Measurements from ENCODE around the gene LYL1. TPM values are rescaled to one million over a fixed set of nuclear protein-coding genes. Genes with fewer than 3 reads are reported as not detected.

Gene LYL1
- total RNA-seq, 2 donors from 2014 or later, result 3.6 to 4.5 TPM

DNA sequence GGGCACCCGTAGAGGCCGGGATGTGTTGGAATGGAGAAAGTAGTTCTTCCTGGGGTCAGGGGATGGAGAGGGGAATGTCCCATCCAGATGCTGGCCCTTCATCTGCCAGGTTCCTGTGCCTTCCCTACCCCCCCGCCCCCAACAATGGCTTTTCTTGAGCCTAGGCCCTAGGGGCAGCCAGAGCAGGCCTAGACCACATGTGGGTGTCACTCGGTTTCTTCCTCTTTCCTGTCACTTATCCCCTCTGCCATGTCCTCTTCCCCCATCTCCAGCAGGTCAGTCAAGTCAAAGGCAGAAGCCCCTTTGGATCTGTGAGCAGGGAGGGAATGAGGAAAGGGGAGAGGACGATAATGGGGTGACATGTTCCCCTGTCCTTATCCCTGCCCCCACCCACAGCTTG is 36.4 kb downstream of the LYL1 start:
- Histone ChIP-seq H3K9me3 (no peaks in the 10 kb centered on the region), H3K27me3 (no peaks in the 10 kb centered on the region), H3K36me3 (no peaks in the 10 kb centered on the region), H3K27ac (no peak overlapping the region), H3K4me3 (no peak overlapping the region), H3K4me1 (peaks cover 2% of the 10 kb centered on the region), H3K9ac (ENCODE audit: low read depth in 2 of 2, low read length in 2 of 2) (peak overlapping the region in 1 of 2 donors; percentile 8)
- no peak for DNase-seq
- intact Hi-C loops (cut with DNase I), result no loop called here
- TF ChIP-seq CTCF (IDR thresholded peaks at IDR 0.05), result no peak

GRCh38 chr19:13064092-13064489 is 38.6 kb downstream of the LYL1 start:
- DNase-seq, result no peak
- TF ChIP-seq CTCF (IDR thresholded peaks at IDR 0.05), result no peak
- peaks cover 10% of the 10 kb centered on the region for H3K4me1 ChIP-seq
- H3K27ac ChIP-seq, result no peak overlapping the region
- H3K9me3 ChIP-seq, result no peaks in the 10 kb centered on the region
- H3K36me3 ChIP-seq, result no peaks in the 10 kb centered on the region
- H3K4me3 ChIP-seq, result no peak overlapping the region
- no peaks in the 10 kb centered on the region for H3K27me3 ChIP-seq
- H3K9ac ChIP-seq (ENCODE audit: low read depth in 2 of 2, low read length in 2 of 2), result no peak overlapping the region
- intact Hi-C loops (cut with DNase I), result no loop called here

DNA sequence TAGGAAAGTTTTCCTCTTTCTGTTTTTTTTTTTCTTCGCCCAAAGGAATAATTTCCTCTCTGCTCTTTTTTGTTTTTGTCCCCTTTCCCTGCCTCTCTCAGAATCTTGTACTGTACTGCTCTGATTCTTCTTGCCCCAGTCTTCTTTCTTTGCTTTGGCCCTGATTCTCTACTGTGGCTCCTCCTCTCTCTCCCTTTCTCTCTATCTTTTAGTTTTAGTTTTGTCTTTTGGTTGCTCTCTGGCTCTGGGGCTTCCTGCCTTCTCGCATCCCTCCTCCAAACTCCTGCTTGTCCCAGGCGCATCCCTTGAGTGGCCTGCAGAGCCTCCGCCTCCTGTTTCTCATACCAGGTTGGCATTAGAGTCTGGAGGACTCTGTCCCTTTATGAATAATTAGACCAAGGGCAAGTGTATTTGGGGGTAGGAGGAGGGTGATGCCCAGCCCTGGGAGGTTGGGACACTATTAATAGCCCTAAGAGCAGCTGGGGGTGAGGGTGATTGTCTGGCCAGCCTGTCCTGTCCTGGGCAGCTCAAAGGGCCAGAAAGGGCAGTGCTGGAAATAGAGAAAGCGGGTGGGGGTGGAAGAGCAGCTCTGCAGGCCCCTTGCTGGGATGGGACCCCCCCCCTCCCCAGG is 39.1 kb downstream of the LYL1 start:
- Histone ChIP-seq H3K27me3 (no peaks in the 10 kb centered on the region), H3K9ac (ENCODE audit: low read depth in 2 of 2, low read length in 2 of 2) (no peak overlapping the region), H3K4me3 (no peak overlapping the region), H3K4me1 (peaks cover 10% of the 10 kb centered on the region), H3K9me3 (no peaks in the 10 kb centered on the region), H3K27ac (no peak overlapping the region), H3K36me3 (no peaks in the 10 kb centered on the region)
- intact Hi-C loops (cut with DNase I), result no loop called here
- no peak for TF ChIP-seq CTCF (IDR thresholded peaks at IDR 0.05)
- DNase-seq, result no peak

- Histone ChIP-seq H3K9me3 (no peaks in the 10 kb centered on the region), H3K4me3 (no peak overlapping the region), H3K27me3 (no peaks in the 10 kb centered on the region), H3K36me3 (no peaks in the 10 kb centered on the region), H3K9ac (ENCODE audit: low read depth in 2 of 2, low read length in 2 of 2) (no peak overlapping the region), H3K4me1 (peaks cover 10% of the 10 kb centered on the region), H3K27ac (no peak overlapping the region)
- no peak for TF ChIP-seq CTCF (IDR thresholded peaks at IDR 0.05)
- intact Hi-C loops (cut with DNase I), result no loop called here
- DNase-seq, result no peak
Observed at GRCh38 chr19:13062317-13062716, 40.3 kb downstream of the LYL1 start.

DNA sequence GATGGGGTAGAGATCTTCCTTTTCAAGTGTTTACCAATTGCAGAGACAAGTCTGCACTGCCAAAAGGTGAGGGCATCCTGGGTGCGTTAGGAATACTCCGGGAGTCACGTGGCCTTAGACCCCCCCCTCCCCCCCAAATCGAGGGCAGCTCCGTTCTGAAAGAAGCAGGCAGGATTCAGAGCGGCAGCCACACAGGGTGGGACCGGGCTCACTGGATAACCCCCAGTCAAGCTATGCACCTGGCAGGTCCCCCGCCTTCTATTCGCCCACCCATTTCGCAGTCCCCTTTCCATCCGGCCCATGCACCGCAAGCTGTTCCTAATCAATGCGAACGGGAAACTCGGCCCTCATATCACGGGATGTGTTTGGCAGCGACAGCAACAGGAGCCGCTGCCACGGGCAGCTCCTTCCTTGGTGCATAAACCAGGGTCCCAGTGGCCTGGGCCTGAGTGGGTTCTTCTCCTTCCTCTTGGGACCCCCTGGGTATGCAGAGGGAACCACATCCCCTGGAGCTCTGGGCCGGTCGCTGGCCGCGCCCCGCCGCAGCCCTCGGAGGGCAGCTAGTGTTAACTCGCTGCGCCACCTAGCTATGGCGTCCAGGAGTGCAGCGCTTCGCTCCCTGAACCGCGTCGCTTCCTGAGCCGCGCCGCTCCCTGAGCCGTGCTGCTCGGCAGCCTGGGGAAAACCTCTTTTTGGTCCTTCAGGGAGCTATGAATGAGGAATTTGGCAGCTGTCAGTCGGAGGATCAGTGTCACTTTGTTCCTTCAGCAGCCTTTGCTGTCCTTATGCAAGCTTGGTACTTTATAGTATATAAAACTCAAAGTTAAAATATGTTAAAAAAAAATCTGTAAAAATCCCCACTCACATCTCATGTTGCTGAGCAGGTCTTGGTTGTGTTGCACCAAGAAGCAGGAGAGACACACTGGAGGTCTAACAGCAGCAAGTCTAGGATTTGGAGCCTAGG is 41.4 kb downstream of the LYL1 start:
- Histone ChIP-seq H3K27ac (peak overlapping the region; percentile 42), H3K9me3 (no peaks in the 10 kb centered on the region), H3K4me1 (peaks cover 17% of the 10 kb centered on the region), H3K9ac (ENCODE audit: low read depth in 2 of 2, low read length in 2 of 2) (peak overlapping the region; percentile 68 to 77), H3K4me3 (peak overlapping the region; percentile 47), H3K36me3 (no peaks in the 10 kb centered on the region), H3K27me3 (no peaks in the 10 kb centered on the region)
- DNase-seq, result peak; percentile 92
- TF ChIP-seq CTCF (IDR thresholded peaks at IDR 0.05), result peak; percentile 98
- intact Hi-C loops (cut with DNase I), result loop anchor here (2.0 kb wide), 1 partner anchor 78 kb away; no protein-coding TSS in a partner anchor
